GM12878 (cell line): ENCODE measurements around the gene TCP11. TPM values are rescaled to one million over a fixed set of nuclear protein-coding genes. Genes with fewer than 3 reads are reported as not detected.

Experiments used
- ATAC-seq: fragments of 200-7000 bp; cut with Tn5 transposase; 3 replicates; pipeline ENCODE4 v1.9.1; 2020; ENCODE audit warnings: mild to moderate bottlenecking, moderate library complexity
- BruUV-seq: library from RNA; stranded (reverse); fragments of 400-500 nt; replicated peaks from 2 replicates; lab custom pipeline; 2021; lab: Mats Ljungman, UMichigan
- CTCF ChIA-PET: fragments of 300-600 bp; sonication (Branson Sonifier 250); formaldehyde crosslinking; extraction: SDS; loops from one replicate; lab custom pipeline; 2021; ENCODE audit warnings: inconsistent platforms; lab: Yijun Ruan, JAX
- POLR2A ChIA-PET: fragments of 350-600 bp; formaldehyde crosslinking; extraction: SDS; loops from one replicate; lab custom pipeline; 2021; ENCODE audit warnings: inconsistent platforms; lab: Charles Lee
- RAD21 ChIA-PET: fragments of 300-600 bp; sonication (Branson Sonifier 250); formaldehyde crosslinking; loops from one replicate; lab custom pipeline; 2023; ENCODE audit warnings: antibody characterized with exemption; ENCODE audit not compliant: unreplicated experiment; lab: Charles Lee
- SMC1A ChIA-PET: fragments of 300-600 bp; sonication (Branson Sonifier 250); formaldehyde crosslinking; loops from one replicate; lab custom pipeline; 2023; ENCODE audit not compliant: unreplicated experiment, uncharacterized antibody; lab: Charles Lee
- DNase-seq: peaks from one replicate; pipeline ENCODE4 v3.0.0-alpha.2; 2011; ENCODE audit warnings: low read depth, low spot score
- FAIRE-seq: peaks from 3 replicates; lab custom pipeline; 2011; peaks lifted over from hg19 to GRCh38; lab: Jason Lieb, UNC
- H2AFZ ChIP-seq: 2 replicates; pipeline ENCODE4 v1.6.0; 2011; ENCODE audit warnings: low read depth, low read length, control low read depth; ENCODE audit not compliant: control insufficient read depth
- H3K27ac ChIP-seq: 2 replicates; pipeline ENCODE4 v1.5.1; 2011; ENCODE audit warnings: control low read depth; ENCODE audit not compliant: control insufficient read depth, insufficient read depth
- H3K27me3 ChIP-seq, 2 experiments: replicated peaks in 1 of 2; 2 replicates each; pipeline versions ENCODE4 v1.6.0 to v1.6.1; 2011; ENCODE audit warnings: low read length in 1 of 2; ENCODE audit not compliant: control insufficient read depth in 2 of 2, insufficient read depth in 2 of 2
- H3K36me3 ChIP-seq, 2 experiments: 2 replicates each; pipeline ENCODE4 v1.5.1; 2011; ENCODE audit warnings: low read length in 1 of 2; ENCODE audit not compliant: control insufficient read depth in 2 of 2, insufficient read depth in 2 of 2
- H3K4me1 ChIP-seq: 2 replicates; pipeline ENCODE4 v1.6.1; 2011; ENCODE audit warnings: mild to moderate bottlenecking, low read length, moderate library complexity, mixed read lengths; ENCODE audit not compliant: control insufficient read depth, insufficient read depth
- H3K4me2 ChIP-seq: 2 replicates; pipeline ENCODE4 v1.6.0; 2011; ENCODE audit warnings: control low read depth; ENCODE audit not compliant: control insufficient read depth, insufficient read depth
- H3K4me3 ChIP-seq: fragments of 200-600 bp; sonication (generic); 2 replicates; pipeline ENCODE4 v1.5.1; 2016
- H3K79me2 ChIP-seq: 2 replicates; pipeline ENCODE4 v1.6.0; 2011; ENCODE audit warnings: low read length; ENCODE audit not compliant: control insufficient read depth, insufficient read depth
- H3K9ac ChIP-seq: 2 replicates; pipeline ENCODE4 v1.8.0; 2011; ENCODE audit warnings: low read length, control low read depth, mixed read lengths; ENCODE audit not compliant: control insufficient read depth, insufficient read depth
- H3K9me3 ChIP-seq: replicated peaks from 3 replicates; pipeline ENCODE4 v1.5.1; 2011; ENCODE audit warnings: mild to moderate bottlenecking, low read length; ENCODE audit not compliant: control insufficient read depth, insufficient read depth
- H4K20me1 ChIP-seq: 2 replicates; pipeline ENCODE4 v1.6.0; 2011; ENCODE audit not compliant: control insufficient read depth, insufficient read depth
- BACH1 ChIP-seq: fragments of 450-650 bp; IDR thresholded peaks from 2 replicates; pipeline ENCODE4 v1.6.1; 2017; ENCODE audit warnings: mild to moderate bottlenecking, borderline replicate concordance
- CBFB ChIP-seq: IDR thresholded peaks from 2 replicates; pipeline ENCODE4 v1.6.1; 2016; ENCODE audit warnings: antibody characterized with exemption, low read depth
- CBX5 ChIP-seq: sonication (generic); IDR thresholded peaks from 2 replicates; pipeline ENCODE4 v1.6.1; 2016; ENCODE audit warnings: low read depth, moderate library complexity, mild to moderate bottlenecking, inconsistent platforms
- CREM ChIP-seq: IDR thresholded peaks from 2 replicates; pipeline ENCODE4 v1.6.1; 2014; ENCODE audit warnings: antibody characterized with exemption, low read depth
- GATAD2B ChIP-seq: fragments of 450-650 bp; conservative IDR thresholded peaks from 2 replicates; pipeline ENCODE4 v1.6.1; 2017; ENCODE audit warnings: low read depth, mild to moderate bottlenecking, moderate library complexity
- HCFC1 ChIP-seq: fragments of 150-350 bp; IDR thresholded peaks from 2 replicates; pipeline ENCODE4 v1.6.1; 2014; ENCODE audit warnings: low read length
- JUND ChIP-seq: IDR thresholded peaks from 2 replicates; pipeline ENCODE4 v1.6.1; 2012; ENCODE audit warnings: low read depth, mild to moderate bottlenecking, low read length, improper control_type of control experiment, moderate library complexity
- MYB ChIP-seq: fragments of 150-350 bp; IDR thresholded peaks from 2 replicates; pipeline ENCODE4 v1.6.1; 2014; ENCODE audit warnings: mild to moderate bottlenecking, low read depth, low read length, borderline replicate concordance
- NFIC ChIP-seq: IDR thresholded peaks from 2 replicates; pipeline ENCODE4 v1.6.1; 2012; ENCODE audit warnings: low read depth, mild to moderate bottlenecking, inconsistent platforms, low read length, moderate library complexity
- NFYB ChIP-seq: IDR thresholded peaks from 2 replicates; pipeline ENCODE4 v1.6.1; 2011; ENCODE audit warnings: low read depth, mild to moderate bottlenecking, low read length, improper control_type of control experiment, moderate library complexity; ENCODE audit not compliant: insufficient read depth
- NRF1 ChIP-seq: conservative IDR thresholded peaks from 2 replicates; pipeline ENCODE4 v1.6.1; 2011; ENCODE audit warnings: mild to moderate bottlenecking, low read depth, low read length, improper control_type of control experiment
- PAX8 ChIP-seq: fragments of 450-650 bp; IDR thresholded peaks from 2 replicates; pipeline ENCODE4 v1.6.1; 2017; ENCODE audit warnings: mild to moderate bottlenecking, moderate library complexity
- RAD21 ChIP-seq: IDR thresholded peaks from 2 replicates; pipeline ENCODE4 v1.6.1; 2011; ENCODE audit warnings: mild to moderate bottlenecking, low read depth, low read length, moderate library complexity; ENCODE audit not compliant: insufficient read depth
- RFX5 ChIP-seq: IDR thresholded peaks from 2 replicates; pipeline ENCODE4 v1.6.1; 2011; ENCODE audit warnings: low read depth, low read length, improper control_type of control experiment
- SIN3A ChIP-seq: IDR thresholded peaks from 2 replicates; pipeline ENCODE4 v1.6.1; 2012; ENCODE audit warnings: low read depth, low read length, improper control_type of control experiment
- SREBF2 ChIP-seq: IDR thresholded peaks from 2 replicates; pipeline ENCODE4 v1.6.1; 2012; ENCODE audit warnings: mild to moderate bottlenecking, low read length
- SUPT20H ChIP-seq: IDR thresholded peaks from 2 replicates; pipeline ENCODE4 v1.6.1; 2011; ENCODE audit warnings: low read depth, mild to moderate bottlenecking, low read length, moderate library complexity, borderline replicate concordance; ENCODE audit not compliant: control insufficient read depth
- ZNF384 ChIP-seq: IDR thresholded peaks from 2 replicates; pipeline ENCODE4 v1.6.1; 2012; ENCODE audit warnings: low read depth, mild to moderate bottlenecking, low read length, improper control_type of control experiment, borderline replicate concordance
- ZSCAN29 ChIP-seq: fragments of 450-650 bp; IDR thresholded peaks from 2 replicates; pipeline ENCODE4 v1.6.1; 2017; ENCODE audit warnings: mild to moderate bottlenecking, moderate library complexity
- WGBS: methylation state at CpG from one replicate; pipeline ENCODE4 v1.1.6; 2016; ENCODE audit warnings: low lambda C conversion rate; ENCODE audit not compliant: insufficient replicate concordance, insufficient coverage; ENCODE audit errors: missing lambda C conversion rate; 5-methylcytosine and 5-hydroxymethylcytosine counted together
- in situ Hi-C: fragments of 300-500 bp; cut with MboI; formaldehyde crosslinking; loops from 9 replicates; pipeline ENCODE4 v1.14.3; 2018; ENCODE audit warnings: mixed read lengths
- intact Hi-C: fragments of 100-400 bp; cut with micrococcal nuclease; formaldehyde crosslinking; loops from one replicate; pipeline ENCODE4 v1.14.2; 2022; ENCODE audit not compliant: unreplicated experiment
- polyA plus RNA-seq, 11 experiments: library from polyadenylated mRNA; depleted of rRNA in 4 of 11; unstranded in 6 of 11; stranded (reverse) in 5 of 11; fragments of >200 nt; fragmentation: Nextera tagmentation in 4 of 11; fragmentation: Illumina TruSeq in 1 of 11; extraction: Ambion mirVana in 4 of 11; extraction: Trizol in 1 of 11; gene quantifications; 1 replicate in 1 of 11; 2 replicates in 10 of 11; pipeline versions ENCODE4 v1.2.1 to v1.2.3, GENCODE V29; 2011 to 2016; ENCODE audit warnings: inconsistent platforms in 2 of 11, missing spikeins in 2 of 11, low read depth in 1 of 11
- total RNA-seq, 4 experiments: library from RNA; depleted of rRNA in 3 of 4; stranded (reverse); fragments of >200 nt in 3 of 4; fragmentation: Illumina TruSeq in 1 of 4; extraction: Trizol in 1 of 4; gene quantifications; 2 replicates each; pipeline versions ENCODE4 v1.2.1 to v1.2.3, GENCODE V29; 2013 to 2021
- TF ChIP-seq, protein P1 (sequence below): fragments of 450-650 bp; IDR thresholded peaks from 2 replicates; pipeline ENCODE4 v1.6.1; 2018; ENCODE audit warnings: mild to moderate bottlenecking, low read depth, moderate library complexity; ENCODE audit not compliant: partially characterized antibody
- TF ChIP-seq, protein P2 (sequence below): IDR thresholded peaks from 2 replicates; pipeline ENCODE4 v1.6.1; 2012; ENCODE audit warnings: low read depth, low read length, improper control_type of control experiment

The TCP11 gene
- total and polyA plus RNA-seq, 10 of the 15 experiments (the other 5 are each of a cell fraction or from before 2014, with no cell fraction given) = not detected

DNA sequence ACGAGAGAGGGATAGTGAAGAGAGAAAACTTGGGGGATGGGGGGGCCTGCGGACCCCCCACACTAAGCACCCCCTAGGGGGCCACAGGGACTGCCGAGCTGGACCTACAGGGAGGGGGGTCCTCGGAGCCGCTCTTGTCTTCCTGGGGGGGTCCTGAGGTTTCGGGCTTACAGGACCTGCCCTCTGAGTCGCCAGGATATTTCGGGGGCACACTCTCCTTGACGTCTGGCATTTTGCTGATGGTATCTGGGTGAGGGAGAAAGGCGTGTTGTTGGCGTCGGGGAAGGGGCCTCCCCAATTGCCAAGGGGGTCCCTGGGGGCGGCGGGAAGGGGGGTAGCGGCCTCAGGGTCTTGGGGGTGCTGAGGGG is 516 bp downstream of the TCP11 start (continued):
- TF ChIP-seq NFYB (no peak), SUPT20H (no peak), SIN3A (no peak)

DNA sequence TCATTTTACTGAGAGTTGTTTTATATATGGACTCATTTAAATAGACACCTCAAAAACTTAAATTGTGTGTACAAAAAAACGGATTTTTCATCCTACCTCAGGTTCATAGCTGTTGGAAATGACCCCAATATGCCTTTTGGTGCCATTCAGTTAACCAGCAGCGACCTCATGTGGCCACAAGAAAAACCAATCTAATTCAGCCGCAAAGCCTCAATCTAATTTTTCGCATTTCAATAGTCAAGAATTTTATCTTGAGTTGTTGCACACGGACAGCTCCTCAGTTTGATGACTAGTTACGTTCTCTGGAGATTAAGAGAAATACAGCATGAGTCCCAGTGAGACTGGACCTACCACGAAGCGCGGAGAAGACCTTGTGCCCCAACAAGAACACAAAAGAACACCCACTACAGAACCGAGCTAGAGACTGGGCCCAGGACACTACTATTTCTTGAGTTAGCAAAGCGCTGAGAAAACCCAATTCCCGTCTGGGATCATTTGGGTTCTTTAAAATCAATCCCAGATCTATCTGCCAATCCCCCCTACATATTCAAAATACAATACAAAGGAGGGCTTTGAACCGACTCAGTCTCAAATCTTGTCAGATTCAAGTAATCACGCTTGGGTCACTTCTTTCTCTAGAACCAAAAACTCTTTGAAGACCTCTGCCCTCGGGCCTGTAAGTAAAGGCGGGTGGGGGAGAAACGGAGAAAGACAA is 1.1 kb downstream of the TCP11 start:
- H3K36me3 ChIP-seq = no peaks in the 10 kb centered on the region
- H2AFZ ChIP-seq = no peak overlapping the region
- ChIA-PET CTCF (interaction anchor here (0.7 to 4.5 kb wide), 60 partner anchors 8 to 1635 kb away, joined by 3 to 145 read pairs (median 4); partner anchors contain the start of genes BLTP3A, RPS10 and SMIM29), SMC1A (interaction anchor here (0.7 to 3.8 kb wide), 39 partner anchors 8 to 890 kb away, joined by 3 to 88 read pairs (median 4); partner anchors contain the start of gene ANKS1A), RAD21 (interaction anchor here (0.9 to 2.5 kb wide), 24 partner anchors 12 to 944 kb away, joined by 3 to 18 read pairs (median 4); partner anchors contain the start of genes ANKS1A and SMIM29), POLR2A (interaction anchor here (0.9 kb wide), 1 partner anchor 147 kb away, joined by 3 read pairs; no protein-coding TSS in a partner anchor)
- 13% methylated on average over 17 of the region's 17 CpGs for WGBS
- no peaks in the 10 kb centered on the region for H3K9me3 ChIP-seq
- peaks cover 3% of the 10 kb centered on the region; the same call in 1 of the 2 replicates for H3K4me1 ChIP-seq
- peak; percentile 82 for FAIRE-seq
- H3K27ac ChIP-seq = no peak overlapping the region
- DNase-seq = peak; percentile 32
- intact Hi-C loops = loop anchor here (1.0 to 10.0 kb wide), 5 partner anchors 101 to 975 kb away; no protein-coding TSS in a partner anchor
- no peak overlapping the region for H3K4me3 ChIP-seq
- H3K27me3 ChIP-seq = no peaks in the 10 kb centered on the region
- no peaks in the 10 kb centered on the region for H3K79me2 ChIP-seq
- ATAC-seq = peak; percentile 74
- no peak overlapping the region for H3K9ac ChIP-seq
- in situ Hi-C loops = loop anchor here (5.0 to 10.0 kb wide), 2 partner anchors 153 to 685 kb away; no protein-coding TSS in a partner anchor
- no peaks in the 10 kb centered on the region for H4K20me1 ChIP-seq
- H3K4me2 ChIP-seq = no peak overlapping the region
- BruUV-seq = no TSS peak
- peak; percentile 95 for TF ChIP-seq RAD21
- TF ChIP-seq NRF1 = no peak
- TF ChIP-seq CREM = no peak
- TF ChIP-seq ZSCAN29 = peak; percentile 56; the same call in 1 of the 2 replicates
- no peak for TF ChIP-seq ZNF384
- no peak for TF ChIP-seq PAX8
- TF ChIP-seq, protein P1, sequence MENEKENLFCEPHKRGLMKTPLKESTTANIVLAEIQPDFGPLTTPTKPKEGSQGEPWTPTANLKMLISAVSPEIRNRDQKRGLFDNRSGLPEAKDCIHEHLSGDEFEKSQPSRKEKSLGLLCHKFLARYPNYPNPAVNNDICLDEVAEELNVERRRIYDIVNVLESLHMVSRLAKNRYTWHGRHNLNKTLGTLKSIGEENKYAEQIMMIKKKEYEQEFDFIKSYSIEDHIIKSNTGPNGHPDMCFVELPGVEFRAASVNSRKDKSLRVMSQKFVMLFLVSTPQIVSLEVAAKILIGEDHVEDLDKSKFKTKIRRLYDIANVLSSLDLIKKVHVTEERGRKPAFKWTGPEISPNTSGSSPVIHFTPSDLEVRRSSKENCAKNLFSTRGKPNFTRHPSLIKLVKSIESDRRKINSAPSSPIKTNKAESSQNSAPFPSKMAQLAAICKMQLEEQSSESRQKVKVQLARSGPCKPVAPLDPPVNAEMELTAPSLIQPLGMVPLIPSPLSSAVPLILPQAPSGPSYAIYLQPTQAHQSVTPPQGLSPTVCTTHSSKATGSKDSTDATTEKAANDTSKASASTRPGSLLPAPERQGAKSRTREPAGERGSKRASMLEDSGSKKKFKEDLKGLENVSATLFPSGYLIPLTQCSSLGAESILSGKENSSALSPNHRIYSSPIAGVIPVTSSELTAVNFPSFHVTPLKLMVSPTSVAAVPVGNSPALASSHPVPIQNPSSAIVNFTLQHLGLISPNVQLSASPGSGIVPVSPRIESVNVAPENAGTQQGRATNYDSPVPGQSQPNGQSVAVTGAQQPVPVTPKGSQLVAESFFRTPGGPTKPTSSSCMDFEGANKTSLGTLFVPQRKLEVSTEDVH = no peak
- no peak for TF ChIP-seq RFX5
- no peak for TF ChIP-seq HCFC1
- no peak for TF ChIP-seq CBX5
- TF ChIP-seq CBFB = 0 out of 2 replicates have a peak, but pooled peaks have one; percentile 22
- TF ChIP-seq GATAD2B = no peak
- TF ChIP-seq, protein P2, sequence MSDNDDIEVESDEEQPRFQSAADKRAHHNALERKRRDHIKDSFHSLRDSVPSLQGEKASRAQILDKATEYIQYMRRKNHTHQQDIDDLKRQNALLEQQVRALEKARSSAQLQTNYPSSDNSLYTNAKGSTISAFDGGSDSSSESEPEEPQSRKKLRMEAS = no peak
- no peak for TF ChIP-seq SREBF2
- no peak for TF ChIP-seq MYB
- TF ChIP-seq BACH1 = no peak
- no peak for TF ChIP-seq NFIC
- no peak for TF ChIP-seq JUND
